Gastrocnemius medialis (tissue), 4 donors: ENCODE measurements around the gene TELO2. TPM values are rescaled to one million over a fixed set of nuclear protein-coding genes. Genes with fewer than 3 reads are reported as not detected.
"Not testable (repeated sequence)": the region's sequence is repeated elsewhere in the genome, so short reads cannot be mapped to it uniquely, and the experiment has no call there.

Source experiments
- ATAC-seq, 2 donors: fragments of 150-250 bp; one replicate each; pipeline ENCODE4 v1.9.1; 2016
- DNase-seq, 2 donors: peaks; one replicate each; pipeline ENCODE4 v3.0.0-alpha.2; 2019
- H3K27ac ChIP-seq, 4 donors: fragments of 200-600 bp; sonication (generic); 1 replicate in 1 of 4; 2 replicates in 3 of 4; pipeline ENCODE4 v1.5.1; 2016 to 2018; ENCODE audit warnings: mild to moderate bottlenecking in 2 of 4, moderate library complexity in 1 of 4
- H3K27me3 ChIP-seq, 3 donors: fragments of 200-600 bp; sonication (generic) in 2 of 3; 1 replicate in 1 of 3; 2 replicates in 2 of 3; pipeline versions ENCODE4 v1.5.1 to v1.6.0; 2016 to 2019; ENCODE audit warnings: mild to moderate bottlenecking in 1 of 3, moderate library complexity in 1 of 3
- H3K36me3 ChIP-seq, 2 donors: fragments of 200-600 bp; sonication (generic) in 1 of 2; one replicate each; pipeline ENCODE4 v1.5.1; 2017 to 2018
- H3K4me1 ChIP-seq, 2 donors: fragments of 200-600 bp; sonication (generic) in 1 of 2; one replicate each; pipeline ENCODE4 v1.5.1; 2016 to 2017; ENCODE audit warnings: mild to moderate bottlenecking in 2 of 2
- H3K4me3 ChIP-seq, 4 donors: fragments of 200-600 bp; sonication (generic) in 3 of 4; 1 replicate in 1 of 4; 2 replicates in 3 of 4; pipeline ENCODE4 v1.5.1; 2016 to 2019; ENCODE audit warnings: mild to moderate bottlenecking in 2 of 4
- H3K9me3 ChIP-seq, 3 donors: fragments of 200-600 bp; sonication (generic) in 2 of 3; 1 replicate in 1 of 3; 2 replicates in 2 of 3; pipeline ENCODE4 v1.5.1; 2016 to 2019
- CTCF ChIP-seq, 5 experiments: fragments of 450-650 bp in 3 of 5; fragments of 200-600 bp in 2 of 5; sonication (generic) in 2 of 5; IDR thresholded peaks in 4 of 5; conservative IDR thresholded peaks in 1 of 5; 1 replicate in 4 of 5; 2 replicates in 1 of 5; pipeline ENCODE4 v1.5.1; 2016 to 2019; ENCODE audit warnings: antibody characterized with exemption in 5 of 5, mild to moderate bottlenecking in 3 of 5, moderate library complexity in 3 of 5
- POLR2A ChIP-seq, 2 donors: fragments of 450-650 bp; IDR thresholded peaks; one replicate each; pipeline ENCODE4 v1.6.1; 2017; ENCODE audit warnings: antibody characterized with exemption in 2 of 2, mild to moderate bottlenecking in 2 of 2, moderate library complexity in 2 of 2
- in situ Hi-C, 4 donors: fragments of 200-750 bp; cut with MboI; loops; one replicate each; pipeline versions ENCODE4 v1.15.0 to v1.8.0; 2017; ENCODE audit warnings: low sequenced_read_pairs in 4 of 4
- intact Hi-C: fragments of 100-400 bp; cut with DNase I; formaldehyde crosslinking; loops from one replicate; pipeline ENCODE4 v1.15.1; 2023; ENCODE audit warnings: low total_unique reads
- total RNA-seq, 4 donors: library from RNA; depleted of rRNA; stranded (reverse); fragments of >200 nt; gene quantifications; one replicate each; pipeline versions ENCODE4 v1.1.0 to v1.2.3, GENCODE V29; 2016

Gene TELO2
- total RNA-seq, 4 donors from 2014 or later = 2.9 to 11.2 (median 9.8) TPM

- DNase-seq (no peak), ATAC-seq (peak in 1 of 2 donors; percentile 4)
- peak overlapping the region; percentile 80 to 100 (median 86) for H3K4me3 ChIP-seq
- no peaks in the 10 kb centered on the region for H3K27me3 ChIP-seq
- no peak for TF ChIP-seq POLR2A (IDR thresholded peaks at IDR 0.05)
- no peak for TF ChIP-seq CTCF (IDR thresholded peaks at IDR 0.05 in 4 of 5, conservative IDR thresholded peaks at IDR 0.05 in 1 of 5)
- no peaks in the 10 kb centered on the region for H3K9me3 ChIP-seq
- H3K4me1 ChIP-seq = peaks cover 14 to 27% of the 10 kb centered on the region in 2 donors
- in situ Hi-C loops = no loop called here
- H3K27ac ChIP-seq = peak overlapping the region; percentile 90 to 98 (median 94)
- no peaks in the 10 kb centered on the region for H3K36me3 ChIP-seq
- intact Hi-C loops = loop anchor here (1.0 to 10.0 kb wide), 5 partner anchors 18 to 209 kb away; partner anchors contain the start of genes CRAMP1, IFT140, TELO2 and UQCC4
Measured at GRCh38 chr16:1475552-1476114, 17.5 kb upstream of the TELO2 start.

- ATAC-seq (no peak), DNase-seq (no peak)
- TF ChIP-seq POLR2A (IDR thresholded peaks at IDR 0.05) (no peak), CTCF (IDR thresholded peaks at IDR 0.05 in 4 of 5, conservative IDR thresholded peaks at IDR 0.05 in 1 of 5) (no peak)
- in situ Hi-C loops = no loop called here
- no peaks in the 10 kb centered on the region for H3K9me3 ChIP-seq
- no peaks in the 10 kb centered on the region for H3K27me3 ChIP-seq
- peaks cover 14 to 27% of the 10 kb centered on the region in 2 donors for H3K4me1 ChIP-seq
- no peaks in the 10 kb centered on the region for H3K36me3 ChIP-seq
- H3K27ac ChIP-seq = no peak overlapping the region
- no peak overlapping the region for H3K4me3 ChIP-seq
- intact Hi-C loops = loop anchor here (5.0 to 10.0 kb wide), 2 partner anchors 135 to 208 kb away; partner anchors contain the start of genes CRAMP1 and IFT140
Measured at GRCh38 chr16:1477033-1477432, 16.1 kb upstream of the TELO2 start.

GRCh38 chr16:1478937-1479336 is 14.2 kb upstream of the TELO2 start:
- H3K36me3 ChIP-seq, in situ Hi-C loops, ATAC-seq, H3K9me3 ChIP-seq, H3K27ac ChIP-seq, H3K4me3 ChIP-seq, H3K27me3 ChIP-seq, DNase-seq: not testable (repeated sequence)
- intact Hi-C loops = loop anchor here (5.0 to 10.0 kb wide), 2 partner anchors 133 to 206 kb away; partner anchors contain the start of genes CRAMP1 and IFT140
- H3K4me1 ChIP-seq = peaks cover 3 to 11% of the 10 kb centered on the region in 2 donors

GRCh38 chr16:1481906-1482835 is 11.0 kb upstream of the TELO2 start:
- Histone ChIP-seq H3K9me3 (no peaks in the 10 kb centered on the region), H3K4me3 (no peak overlapping the region), H3K27me3 (no peaks in the 10 kb centered on the region), H3K36me3 (no peaks in the 10 kb centered on the region), H3K27ac (no peak overlapping the region), H3K4me1 (no peaks in the 10 kb centered on the region)
- in situ Hi-C loops = no loop called here
- TF ChIP-seq CTCF (IDR thresholded peaks at IDR 0.05 in 4 of 5, conservative IDR thresholded peaks at IDR 0.05 in 1 of 5) (no peak), POLR2A (IDR thresholded peaks at IDR 0.05) (no peak)
- ATAC-seq = no peak
- intact Hi-C loops = no loop called here
- no peak for DNase-seq
